Muscle of arm (tissue), 14 donors: ENCODE measurements around the gene TAS2R13. TPM values are rescaled to one million over a fixed set of nuclear protein-coding genes. Genes with fewer than 3 reads are reported as not detected.

ENCODE experiments used
- DNase-seq: peaks from one replicate; pipeline ENCODE4 v3.0.0-alpha.2; 2013
- long read RNA-seq, 11 donors: transcript quantifications; one replicate each; lab custom pipeline, GENCODE V29; 2026
- polyA plus RNA-seq, 12 donors: library from polyadenylated mRNA; unstranded; fragments of 120-200 nt; gene quantifications; one replicate each; pipeline ENCODE4 v1.2.1, GENCODE V29; 2013; ENCODE audit not compliant: insufficient read length in 12 of 12

The TAS2R13 gene
- polyA plus RNA-seq = under 1 TPM in 3 of 12 donors, not detected in 9; 0.11 to 0.22 (median 0.21) TPM
- long read RNA-seq, donor 1 = 0 reads
- long read RNA-seq, donor 2 = 0 reads
- long read RNA-seq, donor 3 = 0 reads
- long read RNA-seq, donor 4 = 0 reads
- long read RNA-seq, donor 5 = 0 reads
- long read RNA-seq, donor 6 = 0 reads
- long read RNA-seq, donor 7 = 0 reads
- long read RNA-seq, donor 8 = 0 reads
- long read RNA-seq, donor 9 = 0 reads
- long read RNA-seq, donor 10 = 0 reads
- long read RNA-seq, donor 11 = 0 reads

GRCh38 chr12:10909462-10909861, at the start of gene TAS2R13:
TSS of gene TAS2R13 (minus strand) at chr12:10909562. CDS start at chr12:10909298, 264 bp downstream.
- DNase-seq = no peak

GRCh38 chr12:10957741-10958140, 48.4 kb upstream of the TAS2R13 start:
- DNase-seq = no peak

- no peak for DNase-seq
Measured at GRCh38 chr12:10956085-10956484, 46.7 kb upstream of the TAS2R13 start.

GRCh38 chr12:10952645-10953044, 43.3 kb upstream of the TAS2R13 start:
- DNase-seq = no peak

GRCh38 chr12:10943167-10943566, 33.8 kb upstream of the TAS2R13 start:
- DNase-seq = no peak

- no peak for DNase-seq
Measured at GRCh38 chr12:10941916-10942607, 32.7 kb upstream of the TAS2R13 start.

- no peak for DNase-seq
Measured at GRCh38 chr12:10941369-10941768, 32.0 kb upstream of the TAS2R13 start.

GRCh38 chr12:10940389-10940788, 31.0 kb upstream of the TAS2R13 start:
- DNase-seq = no peak

GRCh38 chr12:10939163-10939562, 29.8 kb upstream of the TAS2R13 start, which contains the start of gene TAS2R14:
TSS of gene TAS2R14 (minus strand) at chr12:10939263. CDS start at chr12:10939207, 56 bp downstream.
- no peak for DNase-seq

GRCh38 chr12:10936506-10936905, 27.1 kb upstream of the TAS2R13 start:
- DNase-seq = no peak

- no peak for DNase-seq
Measured at GRCh38 chr12:10928746-10929286, 19.5 kb upstream of the TAS2R13 start, which contains the start of gene PRH2. TSS of gene PRH2 (plus strand) at chr12:10929236. CDS start at chr12:10929274, 38 bp downstream.

- DNase-seq = no peak
Measured at GRCh38 chr12:10926269-10926668, 16.9 kb upstream of the TAS2R13 start.

GRCh38 chr12:10919809-10920208, 10.4 kb upstream of the TAS2R13 start:
- DNase-seq = no peak

GRCh38 chr12:10910380-10910779, 1.0 kb upstream of the TAS2R13 start:
- DNase-seq = no peak

GRCh38 chr12:10904686-10905085, 4.7 kb downstream of the TAS2R13 start:
- no peak for DNase-seq

- DNase-seq = no peak
Measured at GRCh38 chr12:10901427-10901826, 7.9 kb downstream of the TAS2R13 start.

- DNase-seq = no peak
Measured at GRCh38 chr12:10900972-10901371, 8.4 kb downstream of the TAS2R13 start.

GRCh38 chr12:10900530-10900929, 8.8 kb downstream of the TAS2R13 start:
- DNase-seq = no peak

- no peak for DNase-seq
Measured at GRCh38 chr12:10896854-10897253, 12.5 kb downstream of the TAS2R13 start.

GRCh38 chr12:10891937-10892336, 17.4 kb downstream of the TAS2R13 start:
- DNase-seq = no peak

GRCh38 chr12:10889226-10889625, 20.1 kb downstream of the TAS2R13 start:
- no peak for DNase-seq

- no peak for DNase-seq
Measured at GRCh38 chr12:10884086-10884725, 25.2 kb downstream of the TAS2R13 start, which contains the start of gene PRH1. TSS of gene PRH1 (minus strand) at chr12:10884255. CDS start at chr12:10884217, 38 bp downstream.
